ENCODE measurements around the gene TRAF3.
A peak's percentile ranks its signal among the peaks of the same experiment; 100 is the strongest.
"Not testable (repeated sequence)": the region's sequence is repeated elsewhere in the genome, so short reads cannot be mapped to it uniquely, and the experiment has no call there.

The TRAF3 gene

GRCh38 chr14:102926104-102926503 is 148.9 kb downstream of the TRAF3 start:
- TF ChIP-seq CTCF (IDR thresholded peaks at IDR 0.05; ENCODE audit: low read length, missing control alignments): no peak
- no peak overlapping the region for H3K4me3 ChIP-seq (replicated peaks; ENCODE audit: low read depth, low read length)
- DNase-seq (ENCODE audit: low read depth): no peak

GRCh38 chr14:102926840-102927239 is 149.6 kb downstream of the TRAF3 start:
- DNase-seq (ENCODE audit: low read depth); H3K4me3 ChIP-seq (replicated peaks; ENCODE audit: low read depth, low read length): not testable (repeated sequence)

GRCh38 chr14:102927346-102927877 is 150.2 kb downstream of the TRAF3 start:
- no peak for DNase-seq (ENCODE audit: low read depth)
- TF ChIP-seq CTCF (IDR thresholded peaks at IDR 0.05; ENCODE audit: low read length, missing control alignments): no peak
- H3K4me3 ChIP-seq (replicated peaks; ENCODE audit: low read depth, low read length): no peak overlapping the region

GRCh38 chr14:102927878-102928411 is 150.7 kb downstream of the TRAF3 start:
- DNase-seq (ENCODE audit: low read depth): no peak
- no peak for TF ChIP-seq CTCF (IDR thresholded peaks at IDR 0.05; ENCODE audit: low read length, missing control alignments)
- H3K4me3 ChIP-seq (replicated peaks; ENCODE audit: low read depth, low read length): peak overlapping the region; percentile 39

GRCh38 chr14:102928412-102929240 is 151.4 kb downstream of the TRAF3 start:
- peak; percentile 45 for DNase-seq (ENCODE audit: low read depth)

GRCh38 chr14:102929241-102930137 is 152.2 kb downstream of the TRAF3 start:
- no peak for TF ChIP-seq CTCF (IDR thresholded peaks at IDR 0.05; ENCODE audit: low read length, missing control alignments)
- no peak overlapping the region for H3K4me3 ChIP-seq (replicated peaks; ENCODE audit: low read depth, low read length)
- no peak for DNase-seq (ENCODE audit: low read depth)

More at GRCh38 chr14:102928412-102929240, 151.4 kb downstream of the TRAF3 start:
- TF ChIP-seq CTCF (IDR thresholded peaks at IDR 0.05; ENCODE audit: low read length, missing control alignments): no peak
- peak overlapping the region; percentile 39 for H3K4me3 ChIP-seq (replicated peaks; ENCODE audit: low read depth, low read length)

All from fibroblast of pulmonary artery (primary cell).